ENCODE data around the gene MAP6. TPM values are rescaled to one million over a fixed set of nuclear protein-coding genes. Genes with fewer than 3 reads are reported as not detected.

The MAP6 gene
- total and polyA plus RNA-seq, 8 donors = 0.88 to 17.4 (median 2.5) TPM

DNA sequence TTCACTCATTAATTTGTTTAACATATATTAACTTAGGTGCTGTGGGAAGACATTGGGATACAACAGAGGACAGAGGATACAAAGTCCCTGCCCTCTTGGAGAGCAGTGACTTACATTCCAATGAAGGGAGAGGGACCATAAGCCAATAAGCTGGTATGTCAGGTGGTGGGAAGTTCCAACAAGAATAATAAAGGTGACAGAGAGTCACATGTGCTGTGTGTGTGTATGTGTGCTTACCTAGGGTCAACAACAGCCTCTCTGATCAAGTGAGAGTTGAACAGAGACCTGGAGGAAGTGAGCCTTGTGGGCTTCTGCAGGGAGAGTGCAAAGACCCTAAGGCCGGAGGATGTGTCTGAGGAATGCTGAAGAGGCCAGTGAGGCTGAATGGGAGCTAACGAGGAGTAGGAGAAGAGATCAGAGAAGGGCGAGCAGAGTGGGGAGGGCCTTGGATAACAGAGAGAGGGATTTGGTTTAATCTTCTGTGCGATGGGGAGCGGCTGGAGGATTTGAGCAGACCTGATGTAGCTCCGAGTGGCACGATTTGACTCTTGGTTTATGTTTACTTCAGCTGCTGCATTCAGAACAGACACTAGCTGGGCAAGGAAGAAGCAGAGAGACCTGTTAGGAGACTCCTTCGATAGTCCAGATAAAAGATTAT lies 35.3 kb downstream of the MAP6 start:
- ATAC-seq (no peak), FAIRE-seq (no peak), DNase-seq (no peak)
- H3K4me3 ChIP-seq = no peak overlapping the region
- no peaks in the 10 kb centered on the region for H3K36me3 ChIP-seq
- H3K9me3 ChIP-seq = no peaks in the 10 kb centered on the region
- WGBS, 2 donors = 84 to 87% methylated on average over 8 of the region's 8 CpGs
- H3K4me1 ChIP-seq = no peaks in the 10 kb centered on the region
- TF ChIP-seq, protein P1, sequence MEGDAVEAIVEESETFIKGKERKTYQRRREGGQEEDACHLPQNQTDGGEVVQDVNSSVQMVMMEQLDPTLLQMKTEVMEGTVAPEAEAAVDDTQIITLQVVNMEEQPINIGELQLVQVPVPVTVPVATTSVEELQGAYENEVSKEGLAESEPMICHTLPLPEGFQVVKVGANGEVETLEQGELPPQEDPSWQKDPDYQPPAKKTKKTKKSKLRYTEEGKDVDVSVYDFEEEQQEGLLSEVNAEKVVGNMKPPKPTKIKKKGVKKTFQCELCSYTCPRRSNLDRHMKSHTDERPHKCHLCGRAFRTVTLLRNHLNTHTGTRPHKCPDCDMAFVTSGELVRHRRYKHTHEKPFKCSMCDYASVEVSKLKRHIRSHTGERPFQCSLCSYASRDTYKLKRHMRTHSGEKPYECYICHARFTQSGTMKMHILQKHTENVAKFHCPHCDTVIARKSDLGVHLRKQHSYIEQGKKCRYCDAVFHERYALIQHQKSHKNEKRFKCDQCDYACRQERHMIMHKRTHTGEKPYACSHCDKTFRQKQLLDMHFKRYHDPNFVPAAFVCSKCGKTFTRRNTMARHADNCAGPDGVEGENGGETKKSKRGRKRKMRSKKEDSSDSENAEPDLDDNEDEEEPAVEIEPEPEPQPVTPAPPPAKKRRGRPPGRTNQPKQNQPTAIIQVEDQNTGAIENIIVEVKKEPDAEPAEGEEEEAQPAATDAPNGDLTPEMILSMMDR (IDR thresholded peaks at IDR 0.05) = no peak
- intact Hi-C loops (cut with DNase I) = no loop called here
- H3K27ac ChIP-seq = no peak overlapping the region
- no peaks in the 10 kb centered on the region for H3K27me3 ChIP-seq

DNA sequence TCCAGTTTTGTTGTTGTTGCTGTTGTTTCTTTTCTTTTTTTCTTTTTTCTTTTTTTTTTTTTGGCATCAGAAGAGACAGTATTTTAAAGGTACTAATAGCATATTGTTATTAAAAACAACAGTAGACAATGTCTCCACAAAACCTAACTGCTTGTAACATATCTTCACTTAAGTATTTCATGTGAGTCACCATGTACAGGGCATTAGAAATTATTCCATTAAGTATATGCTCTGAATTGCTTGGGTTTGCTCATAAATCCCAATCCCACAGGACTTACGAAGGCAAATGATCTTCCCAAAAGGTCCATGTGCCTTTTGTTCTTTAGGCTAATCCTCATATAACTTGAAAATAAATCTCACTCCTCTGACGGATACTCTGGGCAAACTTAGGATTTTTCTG lies 35.9 kb downstream of the MAP6 start:
- Histone ChIP-seq H3K36me3 (no peaks in the 10 kb centered on the region), H3K27me3 (no peaks in the 10 kb centered on the region), H3K4me1 (no peaks in the 10 kb centered on the region), H3K4me3 (no peak overlapping the region), H3K9me3 (no peaks in the 10 kb centered on the region), H3K27ac (no peak overlapping the region)
- ATAC-seq = no peak
- TF ChIP-seq, protein P1 (IDR thresholded peaks at IDR 0.05) = no peak
- DNase-seq = no peak
- no peak for FAIRE-seq
- WGBS, 2 donors = 83 to 90% methylated on average over 2 of the region's 2 CpGs
- intact Hi-C loops (cut with DNase I) = no loop called here

DNA sequence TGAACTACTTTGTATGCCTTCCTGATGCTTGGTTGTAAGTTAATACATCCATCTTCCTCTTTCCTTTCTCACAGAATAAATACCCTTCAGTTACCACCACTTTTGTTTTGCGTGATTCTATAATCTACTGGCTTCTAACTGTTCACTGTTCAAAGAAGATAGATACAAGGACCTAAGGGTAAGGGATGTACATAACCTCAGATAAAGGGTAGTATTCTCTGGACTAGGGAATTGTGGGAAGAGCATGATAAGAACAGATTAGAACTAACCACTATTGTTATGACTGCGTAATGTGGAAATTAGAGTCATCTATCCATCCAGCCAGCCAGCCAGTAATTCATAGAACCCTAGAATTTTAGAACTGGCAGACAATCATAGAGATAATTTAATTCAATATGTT lies 36.4 kb downstream of the MAP6 start:
- Histone ChIP-seq H3K27ac (no peak overlapping the region), H3K4me1 (no peaks in the 10 kb centered on the region), H3K9me3 (no peaks in the 10 kb centered on the region), H3K4me3 (no peak overlapping the region), H3K36me3 (no peaks in the 10 kb centered on the region), H3K27me3 (no peaks in the 10 kb centered on the region)
- intact Hi-C loops (cut with DNase I) = no loop called here
- ATAC-seq (no peak), FAIRE-seq (no peak), DNase-seq (no peak)
- TF ChIP-seq, protein P1 (IDR thresholded peaks at IDR 0.05) = no peak
- 98 to 100% methylated on average over 2 of the region's 2 CpGs for WGBS, 2 donors

DNA sequence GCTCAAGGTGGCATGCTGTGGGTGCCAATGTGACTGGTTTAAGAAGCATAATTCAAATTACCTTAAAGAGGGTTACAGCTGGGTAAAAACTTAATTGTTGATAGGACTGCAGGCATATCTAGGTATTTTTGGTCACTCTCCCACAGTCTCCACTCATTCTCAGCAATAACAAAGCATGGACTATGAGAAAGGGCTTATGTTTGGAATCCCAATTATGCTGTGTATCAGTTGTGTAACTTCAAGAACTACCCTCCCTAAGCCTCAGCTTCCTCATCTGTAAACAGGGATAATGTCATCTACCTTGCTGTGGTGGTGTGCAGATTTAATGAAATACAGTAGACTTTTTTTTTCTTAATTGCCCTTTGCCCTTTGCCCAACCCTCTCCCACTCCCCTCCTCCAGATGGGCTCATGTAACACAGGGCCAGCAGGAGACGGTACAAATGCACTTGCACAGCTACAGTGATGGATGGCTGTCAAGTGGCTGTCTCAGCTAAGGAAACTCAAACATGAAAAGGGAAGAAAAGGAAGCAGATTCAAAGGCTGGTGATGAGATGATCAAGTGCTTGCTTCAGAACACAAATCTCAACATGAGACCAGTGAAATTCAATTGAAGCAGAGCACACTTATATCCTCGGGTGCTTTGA lies 37.6 kb downstream of the MAP6 start:
- Histone ChIP-seq H3K4me1 (no peaks in the 10 kb centered on the region), H3K4me3 (no peak overlapping the region), H3K36me3 (no peaks in the 10 kb centered on the region), H3K27ac (no peak overlapping the region), H3K9me3 (no peaks in the 10 kb centered on the region), H3K27me3 (no peaks in the 10 kb centered on the region)
- TF ChIP-seq, protein P1 (IDR thresholded peaks at IDR 0.05) = no peak
- DNase-seq (no peak), ATAC-seq (no peak), FAIRE-seq (no peak)
- WGBS, 2 donors = 30 to 47% methylated on average over 2 of the region's 2 CpGs
- intact Hi-C loops (cut with DNase I) = no loop called here
